ENCODE measurements around the gene IZUMO4. TPM values are rescaled to one million over a fixed set of nuclear protein-coding genes. Genes with fewer than 3 reads are reported as not detected.

IZUMO4 gene
- total RNA-seq, 1 donor from 2014 or later, result 5.8 TPM

- Histone ChIP-seq H3K36me3 (ENCODE audit: insufficient read depth, low read length) (peaks cover 15% of the 10 kb centered on the region), H3K27me3 (ENCODE audit: insufficient read depth, low read length) (no peaks in the 10 kb centered on the region), H3K9me3 (ENCODE audit: insufficient read depth, low read depth, low read length) (no peaks in the 10 kb centered on the region), H3K9ac (ENCODE audit: low read length) (no peak overlapping the region), H4K20me1 (ENCODE audit: insufficient read depth, low read length) (peaks cover 78% of the 10 kb centered on the region), H3K4me3 (ENCODE audit: insufficient read depth, low read depth, low read length) (no peak overlapping the region), H3K79me2 (ENCODE audit: insufficient read depth, low read length) (peaks cover 9% of the 10 kb centered on the region), H3K4me1 (ENCODE audit: insufficient read depth, low read length) (peaks cover 10% of the 10 kb centered on the region), H3K4me2 (ENCODE audit: low read length) (no peak overlapping the region), H3K27ac (ENCODE audit: low read depth, low read length) (no peak overlapping the region), H2AFZ (ENCODE audit: low read depth, low read length) (no peak overlapping the region)
- Mint-ChIP-seq H3K27me3 (ENCODE audit: low read depth, unreplicated experiment) (no peaks in the 10 kb centered on the region), H3K4me3 (ENCODE audit: unreplicated experiment) (no peak overlapping the region), H3K4me1 (ENCODE audit: low read depth, unreplicated experiment) (peaks cover 5% of the 10 kb centered on the region), H3K36me3 (ENCODE audit: low read depth, unreplicated experiment) (peaks cover 15% of the 10 kb centered on the region), H3K9me3 (ENCODE audit: unreplicated experiment) (no peaks in the 10 kb centered on the region), H3K27ac (ENCODE audit: unreplicated experiment) (no peak overlapping the region)
- DNase-seq (ENCODE audit: low read depth) (no peak), FAIRE-seq (no peak)
- TF ChIP-seq EZH2 (IDR thresholded peaks at IDR 0.05; ENCODE audit: insufficient read depth, low read length) (no peak), CTCF (IDR thresholded peaks at IDR 0.05; ENCODE audit: insufficient read depth, low read depth, low read length) (no peak)
Measured at GRCh38 chr19:2115911-2116426, 19.3 kb downstream of the IZUMO4 start.

DNA sequence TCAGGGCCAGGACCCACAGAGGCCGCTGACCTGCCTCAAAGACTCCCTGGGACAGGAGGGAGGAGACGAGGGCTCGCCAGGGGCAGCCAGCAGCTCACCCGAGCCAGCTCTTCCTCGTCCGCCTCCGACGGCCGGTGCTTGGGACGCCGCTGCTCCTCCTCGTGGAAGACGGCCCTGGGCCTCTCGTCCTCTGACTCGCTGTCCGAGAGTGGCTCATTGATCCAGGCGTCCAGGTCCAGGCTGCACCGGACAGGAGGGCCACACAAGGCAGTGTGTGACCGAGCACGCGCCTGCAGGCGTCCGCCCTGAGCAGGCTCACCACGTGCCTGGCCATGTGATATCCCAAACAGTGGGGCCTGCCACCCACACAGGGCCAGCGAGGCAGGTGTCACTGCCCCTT lies 19.8 kb downstream of the IZUMO4 start:
- H3K27ac Mint-ChIP-seq (ENCODE audit: unreplicated experiment), result no peak overlapping the region
- Histone ChIP-seq H3K4me1 (ENCODE audit: insufficient read depth, low read length) (peaks cover 10% of the 10 kb centered on the region), H3K27me3 (ENCODE audit: insufficient read depth, low read length) (no peaks in the 10 kb centered on the region), H3K4me2 (ENCODE audit: low read length) (no peak overlapping the region), H3K79me2 (ENCODE audit: insufficient read depth, low read length) (peaks cover 9% of the 10 kb centered on the region), H3K9ac (ENCODE audit: low read length) (no peak overlapping the region), H4K20me1 (ENCODE audit: insufficient read depth, low read length) (peaks cover 83% of the 10 kb centered on the region), H2AFZ (ENCODE audit: low read depth, low read length) (no peak overlapping the region), H3K27ac (ENCODE audit: low read depth, low read length) (no peak overlapping the region), H3K4me3 (ENCODE audit: insufficient read depth, low read depth, low read length) (no peak overlapping the region), H3K36me3 (ENCODE audit: insufficient read depth, low read length) (peaks cover 15% of the 10 kb centered on the region), H3K9me3 (ENCODE audit: insufficient read depth, low read depth, low read length) (no peaks in the 10 kb centered on the region)
- peaks cover 5% of the 10 kb centered on the region for H3K4me1 Mint-ChIP-seq (ENCODE audit: low read depth, unreplicated experiment)
- no peak for FAIRE-seq
- peaks cover 15% of the 10 kb centered on the region for H3K36me3 Mint-ChIP-seq (ENCODE audit: low read depth, unreplicated experiment)
- H3K9me3 Mint-ChIP-seq (ENCODE audit: unreplicated experiment), result no peaks in the 10 kb centered on the region
- no peaks in the 10 kb centered on the region for H3K27me3 Mint-ChIP-seq (ENCODE audit: low read depth, unreplicated experiment)
- DNase-seq (ENCODE audit: low read depth), result no peak
- TF ChIP-seq EZH2 (IDR thresholded peaks at IDR 0.05; ENCODE audit: insufficient read depth, low read length) (no peak), CTCF (IDR thresholded peaks at IDR 0.05; ENCODE audit: insufficient read depth, low read depth, low read length) (no peak)
- H3K4me3 Mint-ChIP-seq (ENCODE audit: unreplicated experiment), result no peak overlapping the region

DNA sequence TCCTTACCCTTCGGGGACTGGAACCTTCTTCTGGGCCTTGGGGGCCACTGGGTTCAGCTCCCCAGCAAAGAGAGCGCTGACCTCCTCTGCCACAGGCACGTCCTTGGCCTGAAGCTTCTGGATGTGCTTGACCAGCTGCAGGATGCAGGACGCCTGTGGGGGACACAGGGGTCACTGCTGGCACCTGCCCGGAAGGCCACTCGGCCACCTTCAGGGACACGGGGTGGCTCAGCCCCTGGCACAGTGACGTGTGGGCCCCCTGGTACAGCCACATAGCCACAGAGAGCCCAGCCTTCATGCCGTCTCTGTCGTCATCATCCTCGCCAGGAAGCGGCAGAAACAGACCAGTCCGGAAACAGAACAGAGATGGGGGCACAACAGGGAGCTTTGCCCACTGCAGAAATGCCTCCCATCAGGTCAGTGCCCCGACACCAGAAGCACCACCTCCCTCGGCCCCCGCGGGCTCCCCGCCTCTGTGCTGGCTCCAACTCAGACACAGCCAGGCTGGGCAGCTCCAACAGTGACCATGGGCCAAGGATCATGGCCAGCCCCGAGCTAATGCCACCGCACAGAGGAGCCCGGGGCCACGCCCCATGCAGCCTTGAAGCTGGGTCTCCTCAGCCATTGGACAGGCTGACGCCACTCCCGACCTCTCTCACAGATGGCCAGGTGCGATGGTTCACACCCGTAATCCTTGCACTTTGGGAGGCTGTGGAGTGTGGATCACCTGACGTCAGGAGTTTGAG lies 20.7 kb downstream of the IZUMO4 start:
- Histone ChIP-seq H3K36me3 (ENCODE audit: insufficient read depth, low read length) (peaks cover 14% of the 10 kb centered on the region), H3K4me3 (ENCODE audit: insufficient read depth, low read depth, low read length) (no peak overlapping the region), H3K9me3 (ENCODE audit: insufficient read depth, low read depth, low read length) (no peaks in the 10 kb centered on the region), H4K20me1 (ENCODE audit: insufficient read depth, low read length) (peaks cover 83% of the 10 kb centered on the region), H3K27me3 (ENCODE audit: insufficient read depth, low read length) (no peaks in the 10 kb centered on the region), H3K27ac (ENCODE audit: low read depth, low read length) (no peak overlapping the region), H3K79me2 (ENCODE audit: insufficient read depth, low read length) (peaks cover 5% of the 10 kb centered on the region), H3K4me2 (ENCODE audit: low read length) (no peak overlapping the region), H2AFZ (ENCODE audit: low read depth, low read length) (no peak overlapping the region), H3K4me1 (ENCODE audit: insufficient read depth, low read length) (peaks cover 10% of the 10 kb centered on the region), H3K9ac (ENCODE audit: low read length) (no peak overlapping the region)
- Mint-ChIP-seq H3K27ac (ENCODE audit: unreplicated experiment) (no peak overlapping the region), H3K4me1 (ENCODE audit: low read depth, unreplicated experiment) (peaks cover 5% of the 10 kb centered on the region), H3K27me3 (ENCODE audit: low read depth, unreplicated experiment) (no peaks in the 10 kb centered on the region), H3K36me3 (ENCODE audit: low read depth, unreplicated experiment) (peaks cover 15% of the 10 kb centered on the region), H3K4me3 (ENCODE audit: unreplicated experiment) (no peak overlapping the region), H3K9me3 (ENCODE audit: unreplicated experiment) (no peaks in the 10 kb centered on the region)
- DNase-seq (ENCODE audit: low read depth) (no peak), FAIRE-seq (no peak)
- TF ChIP-seq EZH2 (IDR thresholded peaks at IDR 0.05; ENCODE audit: insufficient read depth, low read length) (no peak), CTCF (IDR thresholded peaks at IDR 0.05; ENCODE audit: insufficient read depth, low read depth, low read length) (no peak)

All from astrocyte (in vitro differentiated cells and primary cell).